ENCODE measurements around the gene TRAF2.

The TRAF2 gene

GRCh38 chr9:136886610-136887597 is 588 bp downstream of the TRAF2 start:
- TF ChIP-seq, protein P1, sequence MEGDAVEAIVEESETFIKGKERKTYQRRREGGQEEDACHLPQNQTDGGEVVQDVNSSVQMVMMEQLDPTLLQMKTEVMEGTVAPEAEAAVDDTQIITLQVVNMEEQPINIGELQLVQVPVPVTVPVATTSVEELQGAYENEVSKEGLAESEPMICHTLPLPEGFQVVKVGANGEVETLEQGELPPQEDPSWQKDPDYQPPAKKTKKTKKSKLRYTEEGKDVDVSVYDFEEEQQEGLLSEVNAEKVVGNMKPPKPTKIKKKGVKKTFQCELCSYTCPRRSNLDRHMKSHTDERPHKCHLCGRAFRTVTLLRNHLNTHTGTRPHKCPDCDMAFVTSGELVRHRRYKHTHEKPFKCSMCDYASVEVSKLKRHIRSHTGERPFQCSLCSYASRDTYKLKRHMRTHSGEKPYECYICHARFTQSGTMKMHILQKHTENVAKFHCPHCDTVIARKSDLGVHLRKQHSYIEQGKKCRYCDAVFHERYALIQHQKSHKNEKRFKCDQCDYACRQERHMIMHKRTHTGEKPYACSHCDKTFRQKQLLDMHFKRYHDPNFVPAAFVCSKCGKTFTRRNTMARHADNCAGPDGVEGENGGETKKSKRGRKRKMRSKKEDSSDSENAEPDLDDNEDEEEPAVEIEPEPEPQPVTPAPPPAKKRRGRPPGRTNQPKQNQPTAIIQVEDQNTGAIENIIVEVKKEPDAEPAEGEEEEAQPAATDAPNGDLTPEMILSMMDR (IDR thresholded peaks at IDR 0.05), result no peak
- no peaks in the 10 kb centered on the region for H3K4me1 ChIP-seq
- no peaks in the 10 kb centered on the region for H3K27me3 ChIP-seq (ENCODE audit: control insufficient read depth, insufficient read depth, low read length)
- no peaks in the 10 kb centered on the region for H3K9me3 ChIP-seq (ENCODE audit: control insufficient read depth, low read length)
- H3K36me3 ChIP-seq (ENCODE audit: control insufficient read depth, insufficient read depth, low read length), result no peaks in the 10 kb centered on the region
- H3K4me2 ChIP-seq (ENCODE audit: low read length), result peak overlapping the region; percentile 96
- no peak overlapping the region for H3K9ac ChIP-seq
- H3K27ac ChIP-seq, result no peak overlapping the region
- H3K4me3 ChIP-seq (ENCODE audit: low read depth, low read length), result peak overlapping the region; percentile 69
- peaks cover 3% of the 10 kb centered on the region for H3K79me2 ChIP-seq
- H2AFZ ChIP-seq, result peak overlapping the region; percentile 64

- Histone ChIP-seq H3K9me3 (ENCODE audit: control insufficient read depth, low read length) (no peaks in the 10 kb centered on the region), H2AFZ (no peak overlapping the region), H3K79me2 (peaks cover 6% of the 10 kb centered on the region), H3K36me3 (ENCODE audit: control insufficient read depth, insufficient read depth, low read length) (no peaks in the 10 kb centered on the region), H3K9ac (no peak overlapping the region), H3K27ac (no peak overlapping the region), H3K4me2 (ENCODE audit: low read length) (no peak overlapping the region), H3K4me1 (no peaks in the 10 kb centered on the region), H3K4me3 (ENCODE audit: low read depth, low read length) (no peak overlapping the region), H3K27me3 (ENCODE audit: control insufficient read depth, insufficient read depth, low read length) (no peaks in the 10 kb centered on the region)
- TF ChIP-seq, protein P1 (IDR thresholded peaks at IDR 0.05), result no peak
These were observed 2.1 kb downstream of the TRAF2 start for GRCh38 chr9:136888454-136888853.

DNA sequence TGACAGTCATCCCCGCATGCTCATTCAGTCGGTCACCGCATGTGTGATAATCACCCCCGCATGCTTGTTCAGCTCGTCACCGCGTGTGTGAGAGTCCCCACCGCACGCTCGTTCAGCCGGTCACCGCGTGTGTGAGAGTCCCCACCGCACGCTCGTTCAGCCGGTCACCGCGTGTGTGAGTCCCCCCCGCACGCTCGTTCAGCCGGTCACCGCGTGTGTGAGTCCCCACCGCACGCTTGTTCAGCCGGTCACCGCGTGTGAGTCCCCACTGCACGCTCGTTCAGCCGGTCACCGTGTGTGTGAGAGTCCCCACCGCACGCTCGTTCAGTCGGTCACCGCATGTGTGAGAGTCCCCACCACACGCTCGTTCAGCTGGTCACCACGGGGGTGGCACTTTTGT is 3.5 kb downstream of the TRAF2 start:
- TF ChIP-seq, protein P1 (IDR thresholded peaks at IDR 0.05), result no peak
- Histone ChIP-seq H2AFZ (no peak overlapping the region), H3K27ac (no peak overlapping the region), H3K36me3 (ENCODE audit: control insufficient read depth, insufficient read depth, low read length) (no peaks in the 10 kb centered on the region), H3K4me1 (no peaks in the 10 kb centered on the region), H3K4me3 (ENCODE audit: low read depth, low read length) (no peak overlapping the region), H3K79me2 (peaks cover 11% of the 10 kb centered on the region), H3K9me3 (ENCODE audit: control insufficient read depth, low read length) (no peaks in the 10 kb centered on the region), H3K9ac (no peak overlapping the region), H3K4me2 (ENCODE audit: low read length) (no peak overlapping the region), H3K27me3 (ENCODE audit: control insufficient read depth, insufficient read depth, low read length) (no peaks in the 10 kb centered on the region)

DNA sequence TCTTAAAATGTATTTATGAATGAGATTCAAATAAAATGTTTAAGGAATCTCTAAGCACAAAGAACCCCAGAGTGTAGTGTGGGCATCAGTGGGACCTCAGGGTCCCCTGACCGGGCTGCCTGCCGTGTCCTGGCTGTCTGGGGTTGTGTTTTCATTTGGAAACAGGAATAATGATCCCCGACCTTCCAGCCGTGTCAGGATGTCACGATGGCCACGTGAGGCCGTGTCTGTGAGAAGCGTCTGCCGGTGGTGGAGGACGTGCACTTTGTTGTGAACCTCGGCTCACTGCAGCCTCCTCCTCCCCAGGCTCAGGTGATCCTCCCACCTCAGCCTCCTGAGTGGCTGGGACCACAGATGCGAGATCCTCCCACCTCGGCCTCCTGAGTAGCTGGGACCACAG is 4.3 kb downstream of the TRAF2 start:
- H2AFZ ChIP-seq, result no peak overlapping the region
- H3K4me1 ChIP-seq, result no peaks in the 10 kb centered on the region
- H3K4me2 ChIP-seq (ENCODE audit: low read length), result no peak overlapping the region
- H3K4me3 ChIP-seq (ENCODE audit: low read depth, low read length), result no peak overlapping the region
- H3K9ac ChIP-seq, result no peak overlapping the region
- H3K79me2 ChIP-seq, result peaks cover 14% of the 10 kb centered on the region
- H3K27me3 ChIP-seq (ENCODE audit: control insufficient read depth, insufficient read depth, low read length), result no peaks in the 10 kb centered on the region
- TF ChIP-seq, protein P1 (IDR thresholded peaks at IDR 0.05), result no peak
- H3K9me3 ChIP-seq (ENCODE audit: control insufficient read depth, low read length), result no peaks in the 10 kb centered on the region
- no peaks in the 10 kb centered on the region for H3K36me3 ChIP-seq (ENCODE audit: control insufficient read depth, insufficient read depth, low read length)
- no peak overlapping the region for H3K27ac ChIP-seq

Measured in parathyroid adenoma (tissue), 2 donors.